Activated CD4-positive, CD25-positive, alpha-beta regulatory T cell treated with anti-CD3 and anti-CD28 coated beads, Interleukin-2, amount 50 U/mL, for 16 hours (primary cell): Measurements from ENCODE around the gene PRDM16.
"Not testable (repeated sequence)": the region's sequence is repeated elsewhere in the genome, so short reads cannot be mapped to it uniquely, and the experiment has no call there.

Source experiments
- DNase-seq: peaks from one replicate; pipeline ENCODE4 v3.0.0-alpha.2; 2020; ENCODE audit warnings: low read depth, low spot score

PRDM16 gene

GRCh38 chr1:3226191-3226590 is 157.2 kb downstream of the PRDM16 start:
- no peak for DNase-seq

- DNase-seq = no peak
These were observed 157.8 kb downstream of the PRDM16 start for GRCh38 chr1:3226701-3227350.

DNA sequence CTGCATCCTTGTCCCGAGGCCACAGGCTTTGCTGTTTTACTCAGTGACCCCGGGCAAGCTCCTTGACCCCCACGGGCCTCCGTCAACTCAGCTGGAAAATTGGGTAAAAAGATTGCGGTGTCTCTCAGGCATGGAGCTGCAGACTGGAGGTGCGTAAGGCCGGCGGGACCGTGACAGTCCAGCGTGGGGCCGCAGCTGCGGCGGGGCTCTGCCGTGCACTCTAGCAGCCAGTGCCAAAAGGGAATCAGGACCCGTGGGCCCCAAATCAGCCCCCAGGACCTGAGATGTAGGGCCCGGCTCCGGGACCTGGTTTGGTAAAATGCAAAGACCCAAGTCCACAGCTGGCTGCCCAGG is 158.3 kb downstream of the PRDM16 start:
- DNase-seq = no peak

GRCh38 chr1:3227893-3228292 is 158.9 kb downstream of the PRDM16 start:
- no peak for DNase-seq

DNA sequence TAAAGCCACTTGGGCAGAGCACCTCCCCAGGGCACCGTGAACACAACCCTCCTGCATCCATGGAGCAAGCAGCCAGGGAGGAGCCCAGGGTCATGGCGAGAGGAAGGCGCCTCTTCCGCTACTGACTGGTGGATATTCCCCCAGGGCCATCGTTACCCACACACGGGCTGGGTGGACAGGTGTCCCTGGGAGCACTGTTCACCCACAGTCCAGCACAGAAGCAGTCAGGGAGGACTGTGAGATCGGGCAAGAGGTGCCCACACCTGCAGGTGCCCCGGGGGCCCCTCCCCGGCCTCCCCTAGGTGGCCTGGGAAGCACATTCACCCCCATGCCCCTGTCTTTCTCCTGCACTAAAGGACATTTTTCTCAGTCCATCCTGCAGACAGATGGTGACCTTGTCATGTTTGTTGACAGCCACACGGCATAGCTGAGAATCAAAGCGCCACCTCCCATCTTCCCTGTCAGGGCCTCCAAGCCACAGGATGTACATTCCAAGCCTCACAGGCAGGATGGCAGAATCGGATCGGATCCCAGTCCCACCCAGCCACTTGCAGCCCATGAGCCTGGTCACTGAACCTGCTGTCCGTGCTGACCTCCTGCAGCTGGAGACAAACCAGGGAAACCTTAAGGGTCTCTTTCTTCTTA is 160.2 kb downstream of the PRDM16 start:
- DNase-seq = no peak

GRCh38 chr1:3230553-3230952 is 161.6 kb downstream of the PRDM16 start:
- DNase-seq = no peak

GRCh38 chr1:3231245-3231644 is 162.2 kb downstream of the PRDM16 start:
- no peak for DNase-seq

GRCh38 chr1:3231826-3232225 is 162.8 kb downstream of the PRDM16 start:
- DNase-seq = no peak

DNA sequence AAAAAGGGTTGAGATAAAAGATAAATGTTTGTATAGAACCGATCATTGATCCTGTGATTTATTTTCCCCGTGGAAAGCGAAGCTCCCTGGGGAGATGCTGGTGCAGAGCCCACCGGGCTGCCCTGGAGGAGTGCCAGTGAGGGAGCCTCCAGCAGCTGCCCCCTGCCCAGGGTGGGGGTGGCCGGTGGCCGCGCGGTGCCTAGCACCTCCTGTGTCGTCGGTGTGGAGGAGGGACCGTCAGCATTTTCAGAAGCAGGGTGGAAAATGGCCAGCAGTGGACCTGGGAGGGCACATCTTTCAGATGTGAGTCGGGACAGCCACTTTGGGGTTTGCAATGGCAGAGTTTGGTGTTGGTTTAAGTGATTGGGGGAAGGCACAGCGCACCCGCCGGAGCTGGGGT is 164.0 kb downstream of the PRDM16 start:
- DNase-seq = no peak

DNA sequence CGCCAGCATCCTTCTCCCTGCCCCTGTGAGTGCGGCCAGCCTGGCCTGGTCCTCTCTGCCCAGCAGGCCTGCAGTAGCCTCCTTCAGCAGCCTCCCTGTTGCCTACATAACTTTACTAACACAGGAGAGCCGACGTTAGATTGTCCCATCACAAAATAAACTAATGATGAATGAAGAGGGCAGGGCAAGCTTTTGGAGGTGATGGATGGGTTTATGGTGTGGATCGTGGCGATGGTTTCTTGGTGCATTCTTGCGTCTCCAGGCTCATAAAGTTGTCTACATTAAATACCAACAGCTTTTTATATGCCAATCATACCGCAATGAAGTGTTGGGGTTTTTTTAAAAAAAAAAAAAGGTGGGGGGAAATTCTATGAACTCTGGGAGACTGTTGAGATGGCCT is 164.5 kb downstream of the PRDM16 start:
- DNase-seq = no peak

DNA sequence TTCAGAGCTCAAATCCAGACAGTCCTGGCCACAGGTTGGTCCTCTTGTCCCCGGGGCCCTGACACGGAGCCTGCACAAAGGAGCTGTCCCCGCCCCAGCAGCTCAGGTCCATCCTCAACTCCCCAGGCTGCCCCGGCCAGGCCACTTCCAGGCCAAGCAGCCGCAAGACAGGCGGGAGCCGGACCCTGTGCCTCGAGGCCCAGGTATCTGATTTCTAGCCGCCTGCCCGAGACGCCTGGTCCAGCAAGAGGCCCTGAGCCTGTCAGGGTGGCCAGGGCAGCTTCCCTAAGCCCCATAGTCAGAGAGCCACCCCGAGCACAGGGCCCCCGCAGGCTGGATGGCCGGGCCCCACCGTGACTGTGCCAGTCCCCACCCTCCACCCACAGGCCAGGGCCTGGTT is 165.3 kb downstream of the PRDM16 start:
- no peak for DNase-seq

DNA sequence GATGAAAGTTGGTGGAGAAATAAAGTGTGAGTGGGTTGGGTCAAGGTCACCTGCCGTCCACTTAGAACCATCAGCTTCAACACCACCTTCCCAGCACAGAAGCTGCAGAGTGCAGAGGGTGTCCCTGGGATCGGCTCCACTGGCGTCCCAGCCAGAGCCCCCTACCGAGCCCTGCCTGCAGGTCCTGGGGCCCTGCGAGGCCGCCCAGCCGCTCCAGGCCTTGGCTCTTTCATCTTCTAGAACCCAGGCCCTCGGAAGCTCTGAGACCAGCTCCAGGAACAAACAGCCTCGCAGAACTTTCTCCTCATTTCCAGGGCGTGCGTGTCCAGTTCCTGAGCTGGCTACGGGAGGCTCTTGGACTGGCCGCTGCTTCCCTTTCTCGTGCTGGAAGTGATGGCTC is 166.0 kb downstream of the PRDM16 start:
- no peak for DNase-seq

DNA sequence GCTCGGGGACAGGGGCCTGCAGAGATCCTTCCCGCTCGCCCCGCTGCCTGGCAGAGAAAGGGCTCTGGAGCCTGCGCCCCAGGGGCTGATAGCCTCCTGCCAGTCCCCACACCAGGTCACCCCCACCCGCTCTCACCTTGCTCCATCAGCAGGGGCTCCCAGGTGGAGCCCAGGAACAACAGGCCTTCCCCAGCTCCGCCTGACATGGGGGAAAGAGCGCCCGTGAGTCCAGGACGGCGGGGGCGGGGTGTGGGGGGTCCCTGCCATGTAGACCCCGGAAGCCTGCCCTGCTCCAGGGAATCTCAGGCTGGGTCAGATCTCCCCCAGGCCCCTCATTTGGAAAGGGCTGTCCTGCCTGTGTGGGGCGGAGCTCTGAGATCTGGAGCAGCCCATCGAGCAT is 166.5 kb downstream of the PRDM16 start:
- no peak for DNase-seq

- no peak for DNase-seq
These were observed 167.4 kb downstream of the PRDM16 start for GRCh38 chr1:3236361-3236760.

- no peak for DNase-seq
These were observed 168.0 kb downstream of the PRDM16 start for GRCh38 chr1:3236955-3237354.

DNA sequence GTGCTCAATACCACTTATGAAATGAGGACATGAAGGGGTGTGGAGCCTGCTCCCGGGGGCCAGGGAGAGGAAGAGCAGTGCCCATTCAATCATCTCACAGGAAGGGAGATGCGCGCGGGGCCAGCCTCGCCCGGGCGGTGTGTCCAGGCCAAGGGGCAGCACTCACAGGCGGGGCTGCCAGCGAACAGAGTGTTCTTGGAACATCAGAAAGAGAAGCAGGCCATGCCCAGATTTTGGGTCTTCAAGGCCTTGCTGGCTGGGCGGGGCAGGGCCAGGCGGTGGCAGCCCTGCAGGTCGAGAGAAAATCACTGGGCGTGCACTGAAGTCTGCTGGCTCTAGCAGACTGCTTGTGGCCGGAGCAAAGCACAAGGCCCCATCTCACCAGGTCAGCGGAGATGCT is 168.6 kb downstream of the PRDM16 start:
- no peak for DNase-seq

DNA sequence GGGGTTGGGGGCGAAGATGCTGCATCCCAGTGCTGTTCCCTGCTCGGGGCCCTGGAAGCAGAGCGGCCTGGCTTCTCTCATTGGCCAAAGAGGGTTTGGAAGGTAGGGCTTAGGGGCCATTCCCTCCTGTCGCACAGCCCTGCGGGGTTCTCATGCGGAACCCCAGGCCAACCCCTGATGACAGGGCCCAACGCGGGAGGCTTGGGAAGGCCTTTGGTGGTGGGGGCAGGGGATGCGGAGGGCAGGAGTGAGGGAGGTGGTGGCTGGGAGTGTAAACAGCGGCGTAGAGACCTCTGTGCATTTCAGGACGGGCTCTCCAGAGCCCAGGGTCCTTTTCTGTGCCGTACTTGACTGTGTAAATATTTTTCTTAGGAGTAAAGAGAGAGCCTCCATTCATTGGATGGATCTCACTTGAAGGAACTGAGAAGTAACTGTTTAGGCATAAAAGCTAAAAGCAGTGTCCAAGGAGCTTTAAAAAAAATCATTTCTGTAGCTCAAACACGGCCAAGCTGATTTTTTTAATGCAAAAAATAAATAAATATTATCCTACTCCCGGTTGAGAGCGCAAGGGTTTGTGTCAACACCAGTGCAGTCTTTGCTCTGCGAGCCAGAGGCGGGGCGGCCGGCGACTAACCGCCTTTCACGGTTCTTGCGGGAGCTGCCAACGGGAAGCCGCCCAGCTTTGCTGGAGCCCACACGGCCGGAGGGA is 169.1 kb downstream of the PRDM16 start:
- DNase-seq = no peak

DNA sequence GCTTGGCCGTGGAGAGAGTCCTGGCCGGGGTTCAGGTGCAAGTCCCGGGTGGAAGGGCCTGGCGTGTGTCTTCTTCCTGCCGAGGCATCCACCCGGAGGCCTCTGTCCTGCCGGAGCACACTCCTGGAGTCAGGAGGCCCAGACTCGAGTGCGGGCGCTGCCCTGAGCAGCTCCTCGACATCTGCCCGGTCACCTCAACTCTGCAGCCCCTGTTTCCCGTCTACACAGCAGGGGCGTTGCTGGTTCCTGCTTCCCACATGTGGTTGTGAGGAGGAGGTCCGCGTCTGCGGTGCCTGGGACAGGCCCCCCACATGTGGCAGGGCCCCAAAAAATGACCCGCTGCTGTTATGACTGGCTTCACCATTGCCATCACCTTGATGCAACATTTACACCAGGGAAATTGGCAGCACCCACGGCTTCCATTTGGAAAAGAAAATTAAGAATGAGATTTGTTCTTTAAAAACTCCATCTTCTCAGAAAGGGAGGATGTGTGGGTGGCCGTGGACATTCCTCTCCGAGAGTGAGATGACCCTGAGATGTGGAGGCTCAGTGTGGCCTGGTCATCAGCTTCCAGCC is 169.8 kb downstream of the PRDM16 start:
- DNase-seq = no peak

DNA sequence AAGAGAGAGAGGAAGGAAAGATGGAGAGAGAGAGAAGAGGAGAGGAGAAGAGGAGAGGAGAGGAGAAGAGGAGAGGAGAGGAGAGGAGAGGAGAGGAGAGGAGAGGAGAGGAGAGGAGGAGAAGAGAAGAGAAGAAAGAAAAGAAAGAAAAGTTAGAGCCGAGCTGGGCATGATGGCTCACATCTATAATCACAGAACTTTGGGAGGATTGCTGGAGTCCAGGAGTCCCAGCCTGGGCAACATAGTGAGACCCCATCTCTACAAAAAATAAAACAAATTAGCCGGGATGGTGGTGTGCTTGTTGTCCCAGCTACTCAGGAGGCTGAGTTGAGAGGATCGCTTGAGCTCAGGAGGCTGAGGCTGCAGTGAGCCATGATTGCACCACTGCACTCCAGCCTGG is 171.0 kb downstream of the PRDM16 start:
- not testable (repeated sequence) for DNase-seq

DNA sequence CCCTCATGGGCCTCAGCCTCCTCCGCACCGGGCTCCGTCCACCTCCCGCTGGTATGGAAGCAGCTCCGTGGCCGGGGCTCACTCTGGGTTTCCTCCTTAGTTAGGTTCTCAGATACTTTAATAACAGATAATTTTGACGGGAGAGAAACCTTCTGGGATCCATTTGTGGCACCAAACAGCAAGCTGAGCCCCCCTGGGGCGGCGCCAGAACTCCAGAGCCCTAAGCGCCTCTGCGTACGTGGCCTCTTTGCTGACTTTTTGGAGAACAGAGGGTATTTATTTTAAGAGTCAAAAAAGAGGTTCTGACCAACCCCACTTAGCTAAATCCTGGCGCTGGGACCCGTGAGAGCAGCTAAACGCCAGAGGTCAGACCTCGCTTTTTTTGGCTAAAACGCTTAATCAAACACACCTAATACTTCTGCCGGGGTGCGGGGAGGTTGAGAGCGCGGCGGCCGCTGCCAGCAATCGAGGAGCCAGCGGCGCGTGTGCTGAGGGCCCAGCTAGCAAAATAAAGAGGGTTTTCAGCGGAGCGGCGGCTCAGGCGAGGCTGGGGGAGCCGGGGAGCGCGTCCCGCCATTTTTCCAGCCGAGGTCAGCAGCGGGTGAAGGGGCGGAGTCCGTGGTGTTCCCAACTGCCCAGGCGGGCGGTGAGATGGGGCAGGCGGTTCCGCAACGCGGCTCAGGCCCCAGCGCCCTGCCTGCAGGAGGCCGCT is 171.7 kb downstream of the PRDM16 start:
- no peak for DNase-seq

- DNase-seq = no peak
These were observed 172.2 kb downstream of the PRDM16 start for GRCh38 chr1:3241236-3241550.

GRCh38 chr1:3241673-3242407 is 172.8 kb downstream of the PRDM16 start:
- DNase-seq = no peak
